ENCODE data around the gene ZNF831.

The ZNF831 gene

GRCh38 chr20:59242714-59243626 lies 79.3 kb downstream of the ZNF831 start:
- Histone ChIP-seq H3K4me1 (ENCODE audit: control insufficient read depth in 1 of 2, insufficient read depth in 2 of 2, low read length in 2 of 2) (no peaks in the 10 kb centered on the region), H3K9me3 (ENCODE audit: control insufficient read depth in 1 of 2, low read length in 2 of 2) (no peaks in the 10 kb centered on the region), H3K27me3 (ENCODE audit: control insufficient read depth in 1 of 2, insufficient read depth in 2 of 2, low read length in 2 of 2) (peaks cover 11 to 21% of the 10 kb centered on the region in 2 donors)

GRCh38 chr20:59246691-59247400 lies 83.2 kb downstream of the ZNF831 start:
- H3K9me3 ChIP-seq (ENCODE audit: control insufficient read depth in 1 of 2, low read length in 2 of 2) = no peaks in the 10 kb centered on the region
- no peak overlapping the region for H3K4me3 ChIP-seq (ENCODE audit: low read depth in 1 of 2, low read length in 2 of 2)
- no peaks in the 10 kb centered on the region for H3K36me3 ChIP-seq (ENCODE audit: control insufficient read depth in 1 of 2, insufficient read depth in 2 of 2, low read length in 2 of 2)
- H3K9ac ChIP-seq (ENCODE audit: low read depth in 1 of 2, low read length in 2 of 2) = no peak overlapping the region
- H3K27ac ChIP-seq (ENCODE audit: low read depth, low read length) = no peak overlapping the region
- no peaks in the 10 kb centered on the region for H3K4me1 ChIP-seq (ENCODE audit: control insufficient read depth in 1 of 2, insufficient read depth in 2 of 2, low read length in 2 of 2)
- H3K27me3 ChIP-seq (ENCODE audit: control insufficient read depth in 1 of 2, insufficient read depth in 2 of 2, low read length in 2 of 2) = peaks cover 8 to 24% of the 10 kb centered on the region in 2 donors

More at GRCh38 chr20:59242714-59243626, 79.3 kb downstream of the ZNF831 start:
- Histone ChIP-seq H3K27ac (ENCODE audit: low read depth, low read length) (no peak overlapping the region), H3K4me3 (ENCODE audit: low read depth in 1 of 2, low read length in 2 of 2) (no peak overlapping the region), H3K9ac (ENCODE audit: low read depth in 1 of 2, low read length in 2 of 2) (no peak overlapping the region), H3K36me3 (ENCODE audit: control insufficient read depth in 1 of 2, insufficient read depth in 2 of 2, low read length in 2 of 2) (no peaks in the 10 kb centered on the region)

- no peaks in the 10 kb centered on the region for H3K36me3 ChIP-seq (ENCODE audit: control insufficient read depth in 1 of 2, insufficient read depth in 2 of 2, low read length in 2 of 2)
- H3K9me3 ChIP-seq (ENCODE audit: control insufficient read depth in 1 of 2, low read length in 2 of 2) = no peaks in the 10 kb centered on the region
- peaks cover 3 to 17% of the 10 kb centered on the region in 2 donors for H3K27me3 ChIP-seq (ENCODE audit: control insufficient read depth in 1 of 2, insufficient read depth in 2 of 2, low read length in 2 of 2)
- H3K9ac ChIP-seq (ENCODE audit: low read depth in 1 of 2, low read length in 2 of 2) = no peak overlapping the region
- no peak overlapping the region for H3K4me3 ChIP-seq (ENCODE audit: low read depth in 1 of 2, low read length in 2 of 2)
- no peak overlapping the region for H3K27ac ChIP-seq (ENCODE audit: low read depth, low read length)
- H3K4me1 ChIP-seq (ENCODE audit: control insufficient read depth in 1 of 2, insufficient read depth in 2 of 2, low read length in 2 of 2) = no peaks in the 10 kb centered on the region
These were observed 84.4 kb downstream of the ZNF831 start for GRCh38 chr20:59247731-59248684.

DNA sequence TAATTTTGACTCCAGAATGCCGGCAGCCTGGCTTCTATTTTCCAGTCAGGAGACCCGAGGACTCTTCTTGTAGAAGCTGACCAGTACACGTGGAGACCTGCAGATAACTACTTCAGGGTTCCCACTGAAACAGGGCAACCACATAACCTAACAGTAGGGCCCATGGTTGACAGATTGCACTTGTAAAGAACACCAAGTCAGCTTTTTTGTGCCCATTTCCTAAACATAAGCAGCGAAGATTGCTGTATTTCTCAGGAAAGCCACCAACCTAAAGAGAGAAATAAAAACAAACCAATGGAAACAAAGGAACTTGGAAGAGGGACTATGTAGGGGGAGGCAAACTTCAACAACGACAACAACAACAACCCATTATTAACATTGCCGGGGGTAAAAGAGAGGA lies 86.7 kb downstream of the ZNF831 start:
- no peaks in the 10 kb centered on the region for H3K9me3 ChIP-seq (ENCODE audit: control insufficient read depth in 1 of 2, low read length in 2 of 2)
- H3K9ac ChIP-seq (ENCODE audit: low read depth in 1 of 2, low read length in 2 of 2) = no peak overlapping the region
- H3K4me1 ChIP-seq (ENCODE audit: control insufficient read depth in 1 of 2, insufficient read depth in 2 of 2, low read length in 2 of 2) = no peaks in the 10 kb centered on the region
- no peak overlapping the region for H3K4me3 ChIP-seq (ENCODE audit: low read depth in 1 of 2, low read length in 2 of 2)
- H3K27ac ChIP-seq (ENCODE audit: low read depth, low read length) = no peak overlapping the region
- H3K27me3 ChIP-seq (ENCODE audit: control insufficient read depth in 1 of 2, insufficient read depth in 2 of 2, low read length in 2 of 2) = peaks cover 5 to 8% of the 10 kb centered on the region in 2 donors
- no peaks in the 10 kb centered on the region for H3K36me3 ChIP-seq (ENCODE audit: control insufficient read depth in 1 of 2, insufficient read depth in 2 of 2, low read length in 2 of 2)

- Histone ChIP-seq H3K27ac (ENCODE audit: low read depth, low read length) (no peak overlapping the region), H3K36me3 (ENCODE audit: control insufficient read depth in 1 of 2, insufficient read depth in 2 of 2, low read length in 2 of 2) (no peaks in the 10 kb centered on the region), H3K9me3 (ENCODE audit: control insufficient read depth in 1 of 2, low read length in 2 of 2) (no peaks in the 10 kb centered on the region), H3K4me1 (ENCODE audit: control insufficient read depth in 1 of 2, insufficient read depth in 2 of 2, low read length in 2 of 2) (no peaks in the 10 kb centered on the region), H3K4me3 (ENCODE audit: low read depth in 1 of 2, low read length in 2 of 2) (no peak overlapping the region), H3K27me3 (ENCODE audit: control insufficient read depth in 1 of 2, insufficient read depth in 2 of 2, low read length in 2 of 2) (peaks cover 3 to 9% of the 10 kb centered on the region in 2 donors), H3K9ac (ENCODE audit: low read depth in 1 of 2, low read length in 2 of 2) (no peak overlapping the region)
These were observed 89.7 kb downstream of the ZNF831 start for GRCh38 chr20:59253325-59253724.

DNA sequence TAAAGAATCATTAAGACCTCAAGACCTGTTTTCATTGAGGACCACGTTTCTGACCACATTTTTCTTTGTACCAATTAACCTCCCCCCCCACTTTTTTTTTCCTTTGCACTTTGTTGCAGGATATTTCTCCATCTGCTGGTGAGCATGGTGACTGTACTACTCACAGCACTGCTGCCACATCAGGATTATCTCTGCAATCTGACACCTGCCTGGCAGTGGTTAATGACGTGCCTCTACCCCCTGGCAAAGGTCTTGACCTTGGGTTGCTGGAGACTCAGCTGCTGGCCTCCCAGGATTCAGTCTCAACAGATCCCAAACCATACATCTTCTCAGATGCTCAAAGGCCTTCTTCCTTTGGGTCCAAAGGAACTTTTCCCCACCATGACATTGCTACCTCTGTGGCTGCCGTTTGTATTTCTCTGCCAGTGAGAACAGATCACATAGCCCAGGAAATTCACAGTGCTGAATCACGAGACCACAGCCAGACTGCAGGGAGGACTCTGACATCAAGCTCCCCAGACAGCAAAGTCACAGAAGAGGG lies 90.2 kb downstream of the ZNF831 start:
- H3K36me3 ChIP-seq (ENCODE audit: control insufficient read depth in 1 of 2, insufficient read depth in 2 of 2, low read length in 2 of 2) = no peaks in the 10 kb centered on the region
- no peaks in the 10 kb centered on the region for H3K9me3 ChIP-seq (ENCODE audit: control insufficient read depth in 1 of 2, low read length in 2 of 2)
- H3K27ac ChIP-seq (ENCODE audit: low read depth, low read length) = no peak overlapping the region
- no peaks in the 10 kb centered on the region for H3K4me1 ChIP-seq (ENCODE audit: control insufficient read depth in 1 of 2, insufficient read depth in 2 of 2, low read length in 2 of 2)
- H3K4me3 ChIP-seq (ENCODE audit: low read depth in 1 of 2, low read length in 2 of 2) = no peak overlapping the region
- H3K9ac ChIP-seq (ENCODE audit: low read depth in 1 of 2, low read length in 2 of 2) = no peak overlapping the region
- peaks cover 3 to 9% of the 10 kb centered on the region in 2 donors for H3K27me3 ChIP-seq (ENCODE audit: control insufficient read depth in 1 of 2, insufficient read depth in 2 of 2, low read length in 2 of 2)

DNA sequence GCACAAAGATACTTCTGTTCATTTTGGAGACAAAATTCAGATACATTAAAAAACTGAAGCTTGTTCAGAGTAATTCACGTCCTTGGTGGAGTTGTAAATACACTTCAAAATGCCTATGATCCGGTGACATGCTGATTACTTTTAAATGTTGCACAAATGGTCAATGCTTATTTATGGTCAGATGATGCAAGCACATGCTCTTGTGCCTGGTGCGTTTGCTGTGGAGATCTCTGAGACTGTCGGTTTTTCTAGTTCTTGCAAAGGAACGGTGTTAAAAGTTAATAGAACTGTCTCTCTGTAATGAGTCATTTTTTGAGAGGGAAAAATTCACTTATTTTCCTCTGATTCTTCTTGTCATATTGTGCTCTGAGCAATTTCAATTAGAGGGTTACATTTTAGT lies 91.6 kb downstream of the ZNF831 start:
- H3K9ac ChIP-seq (ENCODE audit: low read depth in 1 of 2, low read length in 2 of 2) = no peak overlapping the region
- no peaks in the 10 kb centered on the region for H3K36me3 ChIP-seq (ENCODE audit: control insufficient read depth in 1 of 2, insufficient read depth in 2 of 2, low read length in 2 of 2)
- no peak overlapping the region for H3K4me3 ChIP-seq (ENCODE audit: low read depth in 1 of 2, low read length in 2 of 2)
- H3K9me3 ChIP-seq (ENCODE audit: control insufficient read depth in 1 of 2, low read length in 2 of 2) = no peaks in the 10 kb centered on the region
- peaks cover 0 to 9% of the 10 kb centered on the region in 2 donors for H3K27me3 ChIP-seq (ENCODE audit: control insufficient read depth in 1 of 2, insufficient read depth in 2 of 2, low read length in 2 of 2)
- no peaks in the 10 kb centered on the region for H3K4me1 ChIP-seq (ENCODE audit: control insufficient read depth in 1 of 2, insufficient read depth in 2 of 2, low read length in 2 of 2)
- no peak overlapping the region for H3K27ac ChIP-seq (ENCODE audit: low read depth, low read length)

DNA sequence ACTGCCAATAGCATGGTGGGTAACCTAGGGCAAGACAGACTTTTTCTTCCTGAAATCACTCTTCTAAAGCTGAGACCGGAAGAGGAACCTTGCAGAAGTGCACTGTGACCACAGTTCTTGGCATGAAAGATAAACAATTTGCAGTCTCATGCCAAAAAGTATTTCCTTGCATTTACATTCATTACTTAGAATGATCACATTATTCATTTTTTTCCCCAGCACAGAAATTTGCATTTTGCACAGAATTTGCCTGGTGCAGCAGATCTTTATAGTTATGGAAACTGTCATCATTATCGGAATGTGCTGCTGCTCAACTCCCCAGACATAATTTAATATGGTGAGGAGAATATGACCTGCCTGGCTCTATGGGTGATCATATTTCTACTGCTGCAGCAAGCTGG lies 94.6 kb downstream of the ZNF831 start:
- H3K4me3 ChIP-seq (ENCODE audit: low read depth in 1 of 2, low read length in 2 of 2) = no peak overlapping the region

DNA sequence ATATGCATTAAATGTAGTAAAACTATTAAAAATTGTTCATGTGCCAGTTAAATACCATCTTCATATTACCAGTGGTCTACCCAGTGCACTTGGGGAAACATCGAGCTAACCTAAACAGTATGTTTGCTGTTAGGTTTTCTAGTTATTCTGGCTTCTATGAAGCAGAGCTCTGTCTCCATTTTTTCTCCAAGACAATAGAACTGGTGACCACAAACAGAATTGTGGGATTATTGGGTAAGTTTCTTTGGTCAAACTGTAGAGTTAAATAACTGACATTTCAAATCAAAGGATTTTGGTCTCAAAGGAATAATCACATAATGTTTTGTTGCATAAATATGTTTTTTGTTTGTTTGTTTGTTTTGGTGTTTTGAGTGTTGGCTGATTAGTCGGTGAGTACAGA lies 96.3 kb downstream of the ZNF831 start:
- Histone ChIP-seq H3K27ac (ENCODE audit: low read depth, low read length) (no peak overlapping the region), H3K27me3 (ENCODE audit: control insufficient read depth in 1 of 2, insufficient read depth in 2 of 2, low read length in 2 of 2) (peaks cover 7 to 11% of the 10 kb centered on the region in 2 donors), H3K36me3 (ENCODE audit: control insufficient read depth in 1 of 2, insufficient read depth in 2 of 2, low read length in 2 of 2) (no peaks in the 10 kb centered on the region), H3K4me3 (ENCODE audit: low read depth in 1 of 2, low read length in 2 of 2) (no peak overlapping the region), H3K4me1 (ENCODE audit: control insufficient read depth in 1 of 2, insufficient read depth in 2 of 2, low read length in 2 of 2) (no peaks in the 10 kb centered on the region), H3K9me3 (ENCODE audit: control insufficient read depth in 1 of 2, low read length in 2 of 2) (no peaks in the 10 kb centered on the region), H3K9ac (ENCODE audit: low read depth in 1 of 2, low read length in 2 of 2) (no peak overlapping the region)

More for the DNA sequence above, 94.6 kb downstream of the ZNF831 start:
- H3K9me3 ChIP-seq (ENCODE audit: control insufficient read depth in 1 of 2, low read length in 2 of 2) = no peaks in the 10 kb centered on the region
- no peak overlapping the region for H3K9ac ChIP-seq (ENCODE audit: low read depth in 1 of 2, low read length in 2 of 2)
- H3K4me1 ChIP-seq (ENCODE audit: control insufficient read depth in 1 of 2, insufficient read depth in 2 of 2, low read length in 2 of 2) = no peaks in the 10 kb centered on the region
- no peaks in the 10 kb centered on the region for H3K36me3 ChIP-seq (ENCODE audit: control insufficient read depth in 1 of 2, insufficient read depth in 2 of 2, low read length in 2 of 2)
- H3K27ac ChIP-seq (ENCODE audit: low read depth, low read length) = no peak overlapping the region
- peaks cover 6 to 9% of the 10 kb centered on the region in 2 donors for H3K27me3 ChIP-seq (ENCODE audit: control insufficient read depth in 1 of 2, insufficient read depth in 2 of 2, low read length in 2 of 2)

Data from duodenal mucosa (tissue), 2 donors.